ENCODE results near the gene B3GLCT. TPM values are rescaled to one million over a fixed set of nuclear protein-coding genes. Genes with fewer than 3 reads are reported as not detected.
"Not testable (repeated sequence)": the region's sequence is repeated elsewhere in the genome, so short reads cannot be mapped to it uniquely, and the experiment has no call there.

Gene B3GLCT
- total RNA-seq, 1 donor: 16.0 TPM

DNA sequence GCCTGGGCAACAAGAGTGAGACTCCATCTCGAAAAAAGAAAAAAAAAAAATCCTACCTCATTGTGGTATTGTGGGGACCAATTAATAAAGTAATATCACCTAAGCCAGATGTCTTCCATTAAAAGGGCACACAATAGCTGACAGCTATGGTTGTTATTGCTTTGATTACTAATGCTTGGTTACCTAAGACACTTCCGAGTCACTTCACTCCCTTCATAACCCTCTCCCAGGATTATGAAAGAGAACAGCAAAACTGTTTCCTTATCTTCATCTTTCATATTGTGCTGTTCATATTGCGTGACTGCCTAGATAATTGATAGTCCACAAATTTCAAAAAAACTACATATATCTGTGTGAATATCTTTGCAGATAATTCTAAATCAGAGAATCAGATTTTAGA is 27.8 kb upstream of the B3GLCT start:
- no peak overlapping the region for H3K4me3 ChIP-seq (ENCODE audit: low read depth, low read length)
- DNase-seq (ENCODE audit: low read depth): peak; percentile 27
- TF ChIP-seq, protein P1, sequence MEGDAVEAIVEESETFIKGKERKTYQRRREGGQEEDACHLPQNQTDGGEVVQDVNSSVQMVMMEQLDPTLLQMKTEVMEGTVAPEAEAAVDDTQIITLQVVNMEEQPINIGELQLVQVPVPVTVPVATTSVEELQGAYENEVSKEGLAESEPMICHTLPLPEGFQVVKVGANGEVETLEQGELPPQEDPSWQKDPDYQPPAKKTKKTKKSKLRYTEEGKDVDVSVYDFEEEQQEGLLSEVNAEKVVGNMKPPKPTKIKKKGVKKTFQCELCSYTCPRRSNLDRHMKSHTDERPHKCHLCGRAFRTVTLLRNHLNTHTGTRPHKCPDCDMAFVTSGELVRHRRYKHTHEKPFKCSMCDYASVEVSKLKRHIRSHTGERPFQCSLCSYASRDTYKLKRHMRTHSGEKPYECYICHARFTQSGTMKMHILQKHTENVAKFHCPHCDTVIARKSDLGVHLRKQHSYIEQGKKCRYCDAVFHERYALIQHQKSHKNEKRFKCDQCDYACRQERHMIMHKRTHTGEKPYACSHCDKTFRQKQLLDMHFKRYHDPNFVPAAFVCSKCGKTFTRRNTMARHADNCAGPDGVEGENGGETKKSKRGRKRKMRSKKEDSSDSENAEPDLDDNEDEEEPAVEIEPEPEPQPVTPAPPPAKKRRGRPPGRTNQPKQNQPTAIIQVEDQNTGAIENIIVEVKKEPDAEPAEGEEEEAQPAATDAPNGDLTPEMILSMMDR (IDR thresholded peaks at IDR 0.05; ENCODE audit: insufficient read depth, low read depth, low read length): no peak

DNA sequence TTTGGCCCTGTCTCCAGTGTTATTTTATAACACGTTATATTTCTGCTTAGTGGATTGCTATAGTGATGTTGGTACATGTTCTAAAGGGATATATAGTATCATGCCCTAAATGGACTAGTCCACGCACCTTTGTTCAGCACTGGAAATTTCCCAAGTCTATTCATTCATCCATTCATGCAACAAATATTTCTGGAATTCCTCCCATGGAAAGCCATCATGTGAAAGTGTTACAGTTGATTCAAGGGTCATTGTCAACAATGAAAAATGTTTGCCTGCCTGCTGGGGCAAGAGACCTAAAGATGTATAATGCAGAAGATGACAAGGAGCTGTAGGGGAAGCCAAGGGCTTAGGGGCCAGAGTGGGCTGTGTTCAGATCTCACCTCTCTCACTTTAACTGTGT is 27.2 kb upstream of the B3GLCT start:
- TF ChIP-seq, protein P1 (IDR thresholded peaks at IDR 0.05; ENCODE audit: insufficient read depth, low read depth, low read length): no peak
- no peak overlapping the region for H3K4me3 ChIP-seq (ENCODE audit: low read depth, low read length)
- DNase-seq (ENCODE audit: low read depth): peak; percentile 65

DNA sequence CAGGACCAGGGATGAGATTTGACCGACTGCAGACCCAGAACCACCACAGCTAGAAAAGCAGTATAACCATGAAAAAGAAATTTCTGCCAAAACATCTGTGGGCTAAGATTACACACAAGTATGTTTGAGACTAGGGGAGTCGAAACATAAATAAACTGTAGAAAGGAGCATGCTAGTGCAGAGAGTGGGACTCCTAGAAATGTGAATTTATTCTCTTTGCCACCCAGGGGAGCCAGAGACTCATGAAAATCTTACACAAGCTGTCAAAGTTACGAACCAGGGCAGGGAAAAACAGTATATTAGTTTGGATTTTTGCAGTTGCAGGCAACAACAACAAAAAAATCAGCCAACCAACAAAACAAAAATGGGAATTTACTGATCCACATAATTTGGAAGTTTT is 25.8 kb upstream of the B3GLCT start:
- peak; percentile 23 for DNase-seq (ENCODE audit: low read depth)
- TF ChIP-seq, protein P1 (IDR thresholded peaks at IDR 0.05; ENCODE audit: insufficient read depth, low read depth, low read length): peak; percentile 11
- no peak overlapping the region for H3K4me3 ChIP-seq (ENCODE audit: low read depth, low read length)

DNA sequence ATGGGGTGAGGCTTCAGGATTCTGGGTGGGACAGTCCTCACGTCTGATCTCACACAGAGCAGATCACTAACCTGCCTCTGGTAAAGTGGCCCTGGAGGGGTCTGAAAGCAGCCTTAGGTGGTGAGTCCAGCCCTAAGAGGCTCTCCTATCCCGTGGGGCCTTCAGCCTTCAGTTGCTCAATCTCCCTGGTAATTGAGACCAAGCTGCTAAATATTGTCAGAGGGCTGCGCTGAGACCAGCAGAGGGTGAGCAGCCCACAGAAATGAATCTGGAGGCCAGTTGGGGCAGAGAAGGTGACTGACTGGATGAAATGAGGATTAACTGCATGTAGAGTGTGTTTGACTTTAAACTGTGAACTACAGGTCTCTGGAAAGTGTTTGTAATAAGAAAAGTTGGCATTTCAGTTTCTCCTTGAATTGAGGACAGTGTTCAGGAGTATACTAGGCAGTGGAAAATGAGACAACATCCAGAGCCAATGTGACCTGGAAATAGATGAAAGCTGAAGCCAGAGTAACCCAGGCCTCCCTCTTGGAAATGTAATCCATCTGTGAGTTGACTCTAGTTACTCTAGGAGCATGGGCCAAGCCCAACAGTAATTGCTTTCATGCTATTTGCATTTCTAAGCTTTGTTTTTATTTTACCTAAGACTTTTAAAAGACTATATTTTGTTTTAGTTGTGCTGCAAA is 23.8 kb upstream of the B3GLCT start:
- DNase-seq (ENCODE audit: low read depth): no peak
- H3K4me3 ChIP-seq (ENCODE audit: low read depth, low read length): no peak overlapping the region
- TF ChIP-seq, protein P1 (IDR thresholded peaks at IDR 0.05; ENCODE audit: insufficient read depth, low read depth, low read length): no peak

DNA sequence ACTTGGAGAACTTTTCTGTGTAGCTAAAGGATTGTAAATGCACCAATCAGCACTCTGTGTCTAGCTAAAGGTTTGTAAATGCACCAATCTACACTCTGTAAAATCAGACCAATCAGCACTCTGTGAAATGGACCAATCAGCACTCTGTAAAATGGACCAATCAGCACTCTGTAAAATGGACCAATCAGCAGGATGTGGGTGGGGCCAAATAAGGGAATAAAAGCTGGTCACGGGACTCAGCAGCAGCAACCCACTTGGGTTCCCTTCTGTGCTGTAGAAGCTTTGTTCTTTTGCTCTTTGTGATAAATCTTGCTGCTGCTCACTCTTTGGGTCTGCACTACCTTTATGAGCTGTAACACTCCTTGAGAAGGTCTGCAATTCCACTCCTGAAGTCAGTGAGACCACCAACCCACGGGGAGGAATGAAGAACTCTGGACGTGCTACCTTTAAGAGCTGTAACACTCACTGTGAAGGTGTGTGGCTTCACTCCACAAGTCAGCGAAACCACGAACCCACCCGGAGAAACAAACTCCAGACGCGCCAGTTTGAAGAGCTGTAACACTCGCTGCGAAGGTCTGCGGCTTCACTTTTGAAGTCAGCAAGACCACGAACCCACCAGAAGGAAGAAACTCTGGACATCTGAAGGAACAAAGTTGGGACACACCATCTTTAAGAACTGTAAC is 21.8 kb upstream of the B3GLCT start:
- DNase-seq (ENCODE audit: low read depth): not testable (repeated sequence)

DNA sequence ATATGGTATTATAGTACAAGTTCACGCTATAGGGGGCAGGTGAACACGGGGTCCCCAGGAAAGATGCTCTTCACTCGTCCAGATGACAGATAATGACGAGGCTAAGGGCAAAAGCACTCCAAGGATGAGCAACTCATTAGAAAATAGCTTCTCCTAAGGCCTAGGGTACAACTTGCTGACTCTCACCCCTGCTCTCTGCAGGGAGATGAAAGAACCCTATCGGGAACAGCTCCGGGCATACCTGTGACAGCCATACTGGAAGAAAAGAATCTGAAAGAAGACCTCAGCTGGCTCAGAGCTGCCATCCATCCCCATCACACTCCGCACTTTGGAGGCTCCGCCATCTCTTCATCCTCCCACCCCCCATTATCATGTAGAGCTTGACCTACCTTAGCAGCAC is 20.5 kb upstream of the B3GLCT start:
- no peak for DNase-seq (ENCODE audit: low read depth)
- no peak overlapping the region for H3K4me3 ChIP-seq (ENCODE audit: low read depth, low read length)
- TF ChIP-seq, protein P1 (IDR thresholded peaks at IDR 0.05; ENCODE audit: insufficient read depth, low read depth, low read length): no peak

More for the DNA sequence above, 21.8 kb upstream of the B3GLCT start:
- H3K4me3 ChIP-seq (ENCODE audit: low read depth, low read length): not testable (repeated sequence)

DNA sequence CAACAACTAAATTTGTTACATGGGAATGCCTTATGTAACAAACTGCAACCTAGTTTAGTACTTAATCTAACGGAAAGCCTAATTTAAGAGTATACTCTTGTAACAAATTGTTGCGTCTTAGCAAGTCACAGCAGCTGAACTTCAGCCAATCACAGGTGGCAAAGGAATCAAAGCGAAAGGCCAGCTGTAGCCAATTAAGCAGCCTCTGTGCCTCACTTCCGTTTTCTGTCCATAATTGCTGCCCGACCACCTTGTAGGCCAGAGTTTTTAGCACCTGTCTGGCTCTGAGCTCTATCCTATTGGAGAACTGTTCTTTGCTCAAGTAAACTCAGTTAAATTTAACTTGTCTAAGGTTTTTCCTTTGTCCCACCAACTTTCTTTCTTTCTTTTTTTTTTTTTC is 20.0 kb upstream of the B3GLCT start:
- TF ChIP-seq, protein P1 (IDR thresholded peaks at IDR 0.05; ENCODE audit: insufficient read depth, low read depth, low read length): no peak
- H3K4me3 ChIP-seq (ENCODE audit: low read depth, low read length): no peak overlapping the region
- no peak for DNase-seq (ENCODE audit: low read depth)

Measured in fibroblast of villous mesenchyme (primary cell).